OCI-LY3 (cell line): ENCODE results near the gene COL24A1.

Experiments used
- EZH2phosphoT487 ChIP-seq: fragments of 200-600 bp; shearing (Covaris generic); IDR thresholded peaks from 2 replicates; pipeline ENCODE4 v1.6.1; 2018; ENCODE audit warnings: antibody characterized with exemption, mixed run types, low read depth
- TF ChIP-seq, protein P1 (sequence below): fragments of 200-600, 300-600 bp; sonication (generic); IDR thresholded peaks from 2 replicates; pipeline ENCODE4 v1.5.1; 2014; ENCODE audit warnings: antibody characterized with exemption, low read length, low read depth

DNA sequence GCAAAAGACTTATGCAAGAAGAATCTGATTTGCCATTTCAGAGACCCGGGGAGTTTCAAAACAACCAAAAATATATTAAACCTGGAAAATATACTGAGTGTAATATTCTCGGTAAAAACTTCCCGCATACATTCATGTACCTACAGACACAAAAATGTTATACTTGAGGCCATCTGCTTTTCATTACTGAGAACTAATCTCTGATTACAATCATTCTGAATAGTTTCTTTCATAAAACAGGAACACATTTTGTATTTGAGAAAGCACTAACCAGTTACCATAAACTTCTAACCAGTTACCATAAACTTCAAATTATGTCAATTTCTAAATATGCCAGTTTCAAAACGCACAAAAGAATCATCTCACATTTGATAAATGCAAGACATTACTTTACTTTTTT, 456.1 kb downstream of the COL24A1 start:
- TF ChIP-seq, protein P1, sequence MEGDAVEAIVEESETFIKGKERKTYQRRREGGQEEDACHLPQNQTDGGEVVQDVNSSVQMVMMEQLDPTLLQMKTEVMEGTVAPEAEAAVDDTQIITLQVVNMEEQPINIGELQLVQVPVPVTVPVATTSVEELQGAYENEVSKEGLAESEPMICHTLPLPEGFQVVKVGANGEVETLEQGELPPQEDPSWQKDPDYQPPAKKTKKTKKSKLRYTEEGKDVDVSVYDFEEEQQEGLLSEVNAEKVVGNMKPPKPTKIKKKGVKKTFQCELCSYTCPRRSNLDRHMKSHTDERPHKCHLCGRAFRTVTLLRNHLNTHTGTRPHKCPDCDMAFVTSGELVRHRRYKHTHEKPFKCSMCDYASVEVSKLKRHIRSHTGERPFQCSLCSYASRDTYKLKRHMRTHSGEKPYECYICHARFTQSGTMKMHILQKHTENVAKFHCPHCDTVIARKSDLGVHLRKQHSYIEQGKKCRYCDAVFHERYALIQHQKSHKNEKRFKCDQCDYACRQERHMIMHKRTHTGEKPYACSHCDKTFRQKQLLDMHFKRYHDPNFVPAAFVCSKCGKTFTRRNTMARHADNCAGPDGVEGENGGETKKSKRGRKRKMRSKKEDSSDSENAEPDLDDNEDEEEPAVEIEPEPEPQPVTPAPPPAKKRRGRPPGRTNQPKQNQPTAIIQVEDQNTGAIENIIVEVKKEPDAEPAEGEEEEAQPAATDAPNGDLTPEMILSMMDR = no peak
- no peak for TF ChIP-seq EZH2phosphoT487
